BJ (cell line): ENCODE data around the gene PRSS1. TPM values are rescaled to one million over a fixed set of nuclear protein-coding genes. Genes with fewer than 3 reads are reported as not detected.

Experiments
- CTCF ChIA-PET: fragments of 350-600 bp; formaldehyde crosslinking; extraction: SDS; loops from one replicate; lab custom pipeline; 2021; ENCODE audit warnings: antibody characterized with exemption, inconsistent platforms; lab: Yijun Ruan, JAX
- POLR2A ChIA-PET: fragments of 300-600 bp; sonication (Branson Sonifier 250); formaldehyde crosslinking; extraction: SDS; loops from one replicate; lab custom pipeline; 2021; ENCODE audit warnings: antibody characterized with exemption; lab: Charles Lee
- DNase-seq: peaks from one replicate; pipeline ENCODE4 v3.0.0-alpha.2; 2011; ENCODE audit warnings: low read depth
- H3K27me3 ChIP-seq: 2 replicates; pipeline ENCODE4 v1.6.0; 2011; ENCODE audit warnings: low read length; ENCODE audit not compliant: control insufficient read depth, insufficient read depth
- H3K36me3 ChIP-seq: 2 replicates; pipeline ENCODE4 v1.5.1; 2011; ENCODE audit warnings: low read length; ENCODE audit not compliant: control insufficient read depth, insufficient read depth
- H3K4me3 ChIP-seq: 2 replicates; pipeline ENCODE4 v1.5.1; 2011; ENCODE audit warnings: low read depth, mild to moderate bottlenecking, control low read depth, low read length
- CTCF ChIP-seq: IDR thresholded peaks from 2 replicates; pipeline ENCODE4 v1.5.1; 2011; ENCODE audit warnings: low read depth, mild to moderate bottlenecking, control low read depth, inconsistent platforms, low read length, moderate library complexity; ENCODE audit not compliant: insufficient read depth
- polyA plus RNA-seq: library from polyadenylated mRNA; depleted of rRNA; stranded (reverse); fragments of >200 nt; gene quantifications from 2 replicates; pipeline ENCODE4 v1.2.3, GENCODE V29; 2011

Gene PRSS1
- polyA plus RNA-seq, 1 experiment = not detected

- DNase-seq = no peak
- Histone ChIP-seq H3K27me3 (peaks cover 7% of the 10 kb centered on the region), H3K4me3 (no peak overlapping the region), H3K36me3 (no peaks in the 10 kb centered on the region)
- POLR2A ChIA-PET = no interaction called here
- CTCF ChIA-PET = interaction anchor here (0.6 to 7.5 kb wide), 9 partner anchors 8 to 397 kb away, joined by 3 to 128 read pairs (median 20); no protein-coding TSS in a partner anchor
- TF ChIP-seq CTCF = no peak
These were observed 35.4 kb downstream of the PRSS1 start for GRCh38 chr7:142784716-142785115.

GRCh38 chr7:142785841-142786250 lies 36.6 kb downstream of the PRSS1 start:
- CTCF ChIA-PET = interaction anchor here (0.7 to 7.5 kb wide), 15 partner anchors 26 to 428 kb away, joined by 3 to 87 read pairs (median 4); no protein-coding TSS in a partner anchor
- POLR2A ChIA-PET = no interaction called here
- no peak for TF ChIP-seq CTCF
- H3K4me3 ChIP-seq = no peak overlapping the region
- no peaks in the 10 kb centered on the region for H3K36me3 ChIP-seq
- peaks cover 7% of the 10 kb centered on the region for H3K27me3 ChIP-seq
- no peak for DNase-seq

GRCh38 chr7:142787034-142787768 lies 37.9 kb downstream of the PRSS1 start:
- ChIA-PET CTCF (interaction anchor here (0.8 to 5.8 kb wide), 10 partner anchors 120 to 302 kb away, joined by 3 to 87 read pairs (median 4); no protein-coding TSS in a partner anchor), POLR2A (interaction anchor here (0.6 kb wide), 1 partner anchor 328 kb away, joined by 4 read pairs; no protein-coding TSS in a partner anchor)
- no peak overlapping the region for H3K4me3 ChIP-seq
- DNase-seq = no peak
- peaks cover 9% of the 10 kb centered on the region for H3K27me3 ChIP-seq
- no peaks in the 10 kb centered on the region for H3K36me3 ChIP-seq
- TF ChIP-seq CTCF = no peak

- ChIA-PET POLR2A (interaction anchor here (0.6 kb wide), 1 partner anchor 328 kb away, joined by 4 read pairs; no protein-coding TSS in a partner anchor), CTCF (interaction anchor here (0.8 to 2.8 kb wide), 9 partner anchors 121 to 292 kb away, joined by 3 to 24 read pairs (median 4); no protein-coding TSS in a partner anchor)
- H3K36me3 ChIP-seq = no peaks in the 10 kb centered on the region
- TF ChIP-seq CTCF = no peak
- peaks cover 9% of the 10 kb centered on the region for H3K27me3 ChIP-seq
- no peak overlapping the region for H3K4me3 ChIP-seq
- no peak for DNase-seq
These were observed 38.5 kb downstream of the PRSS1 start for GRCh38 chr7:142787783-142788182.
